HG02763 (cell line): ENCODE data around the gene EIF5A.

ENCODE experiments used
- ATAC-seq: cut with Tn5 transposase; IDR thresholded peaks from one replicate; pipeline ENCODE4 v1.9.1; 2021; ENCODE audit warnings: mild to moderate bottlenecking, moderate library complexity; ENCODE audit not compliant: unreplicated experiment

EIF5A gene

GRCh38 chr17:7284911-7285310 is 22.5 kb upstream of the EIF5A start:
- no peak for ATAC-seq

GRCh38 chr17:7285679-7286078 is 21.7 kb upstream of the EIF5A start:
- no peak for ATAC-seq

GRCh38 chr17:7289256-7290032 is 18.0 kb upstream of the EIF5A start:
- no peak for ATAC-seq

GRCh38 chr17:7290166-7290565 is 17.3 kb upstream of the EIF5A start:
- no peak for ATAC-seq

- ATAC-seq: no peak
Measured at GRCh38 chr17:7290685-7291084, 16.7 kb upstream of the EIF5A start.

- ATAC-seq: no peak
Measured at GRCh38 chr17:7292194-7292593, 15.2 kb upstream of the EIF5A start.

GRCh38 chr17:7292729-7293128 is 14.7 kb upstream of the EIF5A start:
- ATAC-seq: no peak

GRCh38 chr17:7293159-7293558 is 14.3 kb upstream of the EIF5A start:
- no peak for ATAC-seq

GRCh38 chr17:7293816-7294613 is 13.4 kb upstream of the EIF5A start:
- ATAC-seq: no peak

- ATAC-seq: peak; percentile 49
Measured at GRCh38 chr17:7294614-7295153, 12.7 kb upstream of the EIF5A start, which contains the start of gene YBX2. Gene YBX2, minus strand, starts transcription at chr17:7294639. Its CDS starts 139 bp downstream, at chr17:7294500.

GRCh38 chr17:7295230-7296180 is 11.9 kb upstream of the EIF5A start:
- ATAC-seq: no peak

GRCh38 chr17:7296189-7296861 is 11.1 kb upstream of the EIF5A start:
- no peak for ATAC-seq

GRCh38 chr17:7304179-7304578 is 3.2 kb upstream of the EIF5A start:
- ATAC-seq: no peak

GRCh38 chr17:7307686-7308624 is 527 bp downstream of the EIF5A start:
- ATAC-seq: peak; percentile 1

GRCh38 chr17:7308625-7309433 is 1.4 kb downstream of the EIF5A start:
- no peak for ATAC-seq

- ATAC-seq: no peak
Measured at GRCh38 chr17:7309628-7310027, 2.2 kb downstream of the EIF5A start.

GRCh38 chr17:7311110-7311705 is 3.8 kb downstream of the EIF5A start:
- no peak for ATAC-seq
